HG03571 (cell line): ENCODE measurements around the gene CRBN.

Experiments used
- ATAC-seq: cut with Tn5 transposase; IDR thresholded peaks from one replicate; pipeline ENCODE4 v1.9.1; 2021; ENCODE audit not compliant: unreplicated experiment

CRBN gene

DNA sequence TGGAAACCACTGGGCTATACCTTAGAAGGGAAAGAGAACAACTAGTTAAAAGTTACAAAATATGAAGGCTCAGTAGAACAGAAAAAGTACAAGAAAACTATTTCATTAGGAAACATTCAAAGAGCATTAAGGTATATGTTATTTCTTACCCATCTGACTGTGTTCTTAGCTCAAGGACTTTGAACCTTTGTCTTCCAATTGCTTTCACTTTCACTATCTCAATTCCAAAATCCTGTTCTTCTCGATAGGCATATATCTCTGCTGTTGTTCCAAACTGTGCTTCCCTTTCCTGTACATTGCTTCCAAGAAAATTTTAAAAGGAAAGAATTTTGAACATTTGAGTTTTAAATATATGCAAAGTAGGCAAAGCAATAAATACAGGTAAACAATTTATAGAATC lies 6.9 kb downstream of the CRBN start:
- no peak for ATAC-seq

DNA sequence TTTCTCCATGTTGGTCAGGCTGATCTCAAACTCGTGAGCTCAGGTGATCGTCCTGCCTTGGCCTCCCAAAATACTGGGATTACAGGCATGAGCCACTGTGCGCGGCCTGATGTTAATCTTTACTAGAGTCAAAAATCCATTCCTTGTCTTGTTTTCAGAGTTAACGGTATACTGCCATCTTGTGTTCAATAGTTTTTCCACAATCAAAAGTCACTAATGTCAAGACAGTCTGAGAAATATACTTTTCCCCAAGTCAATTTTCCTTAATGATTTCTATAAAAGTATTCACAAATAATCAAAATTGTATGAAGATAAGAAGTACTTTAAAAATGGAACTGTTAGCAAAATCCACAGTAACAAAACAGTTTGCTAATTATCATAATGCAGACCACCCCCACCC lies 8.5 kb downstream of the CRBN start:
- ATAC-seq = peak; percentile 61

DNA sequence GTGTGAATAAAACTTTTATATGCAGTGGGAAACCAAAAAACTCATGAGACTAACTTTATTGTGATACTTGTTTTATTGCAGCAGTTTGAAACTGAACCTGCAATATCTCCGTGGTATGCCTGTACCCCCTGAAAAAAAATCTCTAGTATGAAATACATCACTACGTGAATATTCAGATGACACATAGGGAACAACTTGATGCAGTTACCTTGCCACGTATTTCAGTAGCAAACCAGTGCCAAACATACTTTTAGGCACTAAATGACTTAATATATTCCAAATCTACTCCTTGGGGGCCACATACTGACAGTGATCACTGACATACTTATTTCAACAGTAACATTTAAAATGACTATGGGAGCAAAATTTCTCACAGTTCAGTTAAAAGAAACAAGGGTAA lies 13.8 kb downstream of the CRBN start:
- ATAC-seq = no peak

DNA sequence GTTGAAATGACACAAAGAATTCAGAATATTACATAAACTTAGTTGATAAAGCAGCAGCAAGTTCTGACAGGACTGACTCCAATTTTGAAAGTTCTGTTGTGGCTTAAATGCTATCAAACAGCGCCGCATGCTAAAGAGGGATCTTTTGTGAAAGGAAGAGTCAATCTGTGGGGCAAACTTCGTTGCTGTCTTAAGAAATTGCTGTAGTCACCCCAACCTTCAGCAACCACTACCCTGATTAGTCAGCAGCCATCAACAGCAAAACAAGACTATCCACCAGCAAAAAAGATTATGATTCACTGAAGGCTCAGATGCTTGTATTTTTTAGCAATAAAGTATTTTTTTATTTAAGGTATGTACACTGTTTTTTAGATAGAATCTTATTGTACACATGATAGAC lies 14.2 kb downstream of the CRBN start:
- no peak for ATAC-seq

DNA sequence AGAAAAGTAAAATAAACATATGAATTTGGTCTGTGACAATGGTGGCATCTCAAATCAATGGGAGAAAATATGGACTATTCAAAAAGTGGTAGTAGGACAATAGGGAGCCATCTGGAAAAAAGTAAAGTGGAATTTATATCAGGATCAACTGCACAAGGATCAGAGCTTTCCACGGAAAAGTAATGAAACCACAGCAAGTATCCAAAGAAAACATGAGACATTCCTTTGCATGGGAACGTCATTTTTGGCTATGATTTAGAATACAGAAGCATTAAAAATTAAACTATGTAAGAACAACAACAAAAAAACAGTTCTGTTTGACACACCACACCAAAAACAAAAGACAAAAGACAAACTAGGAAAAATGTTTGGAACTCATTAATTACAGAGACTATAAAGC lies 18.7 kb downstream of the CRBN start:
- no peak for ATAC-seq

DNA sequence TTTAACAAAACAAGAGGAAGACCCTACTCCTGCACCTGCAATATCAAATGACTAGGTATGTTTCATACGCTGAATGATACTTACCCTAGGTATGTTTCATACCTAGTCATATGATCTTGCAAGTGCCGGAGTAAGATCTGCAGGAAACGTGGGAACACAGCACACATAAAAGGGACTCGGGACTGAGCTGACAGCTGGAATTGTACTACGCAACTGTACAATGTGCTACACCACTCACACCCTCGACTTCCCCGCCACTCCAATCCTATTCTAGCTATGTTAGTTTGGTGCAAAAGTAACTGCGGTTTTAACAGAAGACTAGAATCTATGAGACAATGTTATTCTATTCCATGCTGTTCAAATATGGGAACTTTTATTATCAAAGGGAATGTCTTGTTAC lies 22.0 kb downstream of the CRBN start:
- ATAC-seq = no peak

DNA sequence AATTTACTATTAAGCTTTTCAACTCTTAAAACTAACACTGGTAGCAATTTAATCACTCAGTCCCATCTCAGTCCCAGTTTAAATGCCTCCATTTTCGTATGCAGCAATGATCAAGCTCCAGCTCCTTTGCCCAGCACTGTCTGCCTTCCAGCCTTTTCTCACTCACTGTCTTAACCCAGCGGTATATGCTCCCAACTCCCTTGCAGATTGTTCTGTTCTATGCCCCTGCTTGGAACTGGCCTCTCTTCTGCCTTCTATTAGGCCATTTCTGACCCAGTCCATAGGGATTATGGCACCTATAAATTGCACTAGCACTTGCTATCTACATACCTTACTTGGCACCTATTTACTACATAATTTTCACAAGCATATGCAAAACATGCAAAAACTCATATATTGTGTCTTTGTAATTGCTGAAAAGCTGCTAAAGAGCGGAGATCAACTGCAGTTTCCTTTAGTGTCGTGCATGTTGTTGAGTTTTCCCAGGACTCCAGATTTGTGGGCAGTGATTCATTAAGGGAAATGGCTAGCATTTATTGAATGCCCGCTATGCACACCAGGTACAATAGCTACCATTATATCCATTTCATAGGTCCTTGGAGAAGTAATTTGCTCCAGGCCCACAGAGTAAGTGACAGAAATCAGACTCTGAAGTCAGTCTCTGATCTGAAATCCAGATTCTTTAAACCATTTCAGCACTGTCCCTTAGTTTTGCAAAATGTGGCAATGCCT lies 24.4 kb downstream of the CRBN start:
- no peak for ATAC-seq

DNA sequence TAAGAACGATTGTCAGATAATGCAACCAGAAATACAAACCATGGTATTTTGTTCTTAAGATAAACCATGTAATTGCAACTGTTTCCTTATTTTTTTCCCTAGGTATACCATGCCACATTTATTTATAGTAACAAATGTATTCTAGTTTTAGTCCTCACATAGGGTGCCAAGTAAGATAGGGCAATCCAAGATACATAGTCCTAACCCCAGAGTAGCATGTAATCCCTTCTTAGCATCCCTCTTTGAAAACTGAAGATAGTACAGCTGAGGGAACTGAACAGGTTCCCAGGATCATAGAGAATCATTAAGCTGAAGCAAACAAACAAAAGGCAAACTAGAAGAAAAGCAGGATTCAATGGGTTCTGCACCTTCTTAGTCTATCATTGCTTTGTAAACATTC lies 28.0 kb downstream of the CRBN start:
- ATAC-seq = no peak

DNA sequence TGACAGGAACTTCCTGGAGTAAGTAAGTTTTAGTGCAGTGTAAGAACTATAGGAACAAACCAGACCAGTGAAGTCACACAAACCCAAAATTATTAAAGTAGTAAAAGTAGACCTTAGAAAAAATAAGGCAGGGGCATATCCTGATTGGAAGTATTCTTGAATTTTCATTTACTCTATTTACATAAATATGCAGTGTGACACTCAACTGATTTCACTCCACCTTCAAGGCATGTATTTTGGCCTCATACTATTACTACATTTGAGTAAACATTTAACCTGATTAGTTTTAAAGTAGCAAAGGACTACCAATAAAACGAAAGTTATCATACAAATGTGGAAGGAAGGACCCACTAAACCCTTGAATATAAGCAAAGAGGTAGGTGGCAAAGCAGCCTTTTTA lies 29.9 kb downstream of the CRBN start:
- ATAC-seq = no peak

DNA sequence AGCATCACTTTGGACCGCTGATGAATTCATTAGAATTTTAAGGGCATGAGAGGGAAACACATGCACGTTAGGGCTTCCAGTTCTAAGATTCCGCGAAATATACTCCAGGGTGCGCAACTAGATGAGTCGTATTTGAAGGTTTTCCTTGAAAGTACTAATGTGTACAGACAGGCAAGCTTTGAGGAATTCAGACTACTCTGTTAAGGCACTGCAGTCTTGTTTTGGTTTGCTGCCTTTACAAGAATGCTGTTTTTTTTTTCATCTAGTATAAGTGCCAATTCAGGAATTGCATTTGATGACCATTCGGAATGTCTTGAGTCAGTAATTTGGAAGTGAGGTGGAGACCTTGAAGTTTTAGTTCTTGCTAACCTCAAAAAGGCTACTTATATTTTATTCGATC lies 33.7 kb downstream of the CRBN start:
- ATAC-seq = no peak

DNA sequence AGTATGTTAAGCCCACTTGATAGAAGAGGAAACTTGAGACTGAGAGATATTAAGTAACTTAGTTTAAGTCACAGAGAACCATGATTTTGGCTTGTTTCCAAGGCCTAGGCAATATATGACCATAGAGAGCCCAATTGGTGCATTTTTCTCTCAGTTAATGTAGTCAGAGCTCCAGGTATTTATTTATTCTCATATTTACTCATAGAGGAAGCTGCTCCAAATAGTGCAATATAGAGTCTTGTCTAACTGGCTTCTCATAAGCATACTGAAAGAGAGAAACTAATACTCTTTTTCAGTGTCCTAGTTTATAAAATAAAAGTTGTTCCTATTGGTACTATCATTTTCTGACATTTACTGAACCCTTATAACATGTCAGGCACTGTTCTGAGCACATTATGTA lies 37.6 kb downstream of the CRBN start:
- ATAC-seq = no peak

DNA sequence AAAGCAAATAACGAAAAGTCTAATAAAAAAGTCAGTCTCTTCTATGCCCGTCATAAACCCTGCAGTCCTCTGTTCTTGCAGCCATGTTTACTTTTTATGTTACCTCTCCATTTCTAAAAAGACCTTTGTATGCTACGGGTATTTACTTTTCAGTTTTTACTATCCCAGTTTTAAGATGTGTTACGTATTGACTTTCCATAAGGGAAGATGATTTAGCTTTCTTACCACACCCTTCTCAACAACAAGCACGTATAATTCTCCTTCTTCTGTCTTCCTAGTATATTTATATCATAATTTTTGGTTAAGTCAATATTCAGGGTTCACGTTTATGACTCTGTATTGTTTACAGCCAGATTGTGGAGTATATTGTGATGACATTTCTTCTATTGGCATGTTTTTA lies 42.0 kb downstream of the CRBN start:
- ATAC-seq = no peak

DNA sequence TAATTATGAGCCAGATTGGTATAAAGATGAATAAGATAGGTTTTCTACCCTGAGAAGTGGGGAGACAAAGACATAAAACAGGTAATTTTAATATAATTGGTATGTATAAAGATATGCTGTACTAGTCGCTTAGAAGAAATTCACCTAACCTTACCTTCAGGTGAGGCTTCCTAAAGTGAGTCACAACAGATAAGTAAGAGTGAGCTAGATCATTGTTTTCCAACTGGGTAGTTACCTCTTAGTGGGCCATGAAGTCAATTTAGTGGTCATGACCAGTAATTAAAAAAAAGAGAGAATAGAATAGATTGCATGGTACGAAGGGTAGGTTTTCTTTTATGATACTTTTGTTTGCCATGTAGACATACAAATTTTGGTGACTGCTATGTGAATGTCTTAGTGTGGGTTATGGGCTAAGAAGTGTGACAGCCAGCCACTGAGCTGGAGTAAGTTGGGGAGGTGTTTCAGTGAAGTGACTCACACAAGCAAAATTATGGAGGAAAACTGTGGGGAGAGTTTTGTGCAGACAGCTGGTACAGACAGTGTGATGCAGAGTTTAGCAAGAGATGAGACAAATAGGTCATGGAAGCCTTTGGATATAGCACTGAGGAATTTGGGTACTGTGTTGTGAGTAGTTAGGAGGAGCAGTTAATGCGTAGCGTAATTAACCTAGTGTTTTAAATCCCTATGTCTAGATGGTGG lies 44.6 kb downstream of the CRBN start:
- ATAC-seq = no peak

DNA sequence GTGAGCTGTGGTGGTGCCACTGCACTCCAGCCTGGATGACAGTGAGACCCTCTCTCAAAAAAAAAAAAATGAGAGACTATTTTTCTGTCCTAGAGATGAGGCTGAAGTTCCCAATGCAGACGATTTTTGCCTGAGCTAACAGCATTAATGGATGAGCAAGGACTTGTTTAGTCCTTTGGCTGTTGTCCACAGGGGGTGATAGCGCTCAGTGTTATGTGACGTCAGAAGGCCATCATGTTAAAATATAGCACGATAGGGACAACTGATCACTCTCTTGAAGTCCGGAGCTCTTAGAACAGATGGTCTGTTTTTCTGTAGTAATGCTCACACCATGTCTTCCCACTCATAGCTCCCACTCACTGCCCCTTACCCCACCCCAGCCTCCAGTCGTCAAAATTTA lies 46.0 kb downstream of the CRBN start:
- no peak for ATAC-seq

DNA sequence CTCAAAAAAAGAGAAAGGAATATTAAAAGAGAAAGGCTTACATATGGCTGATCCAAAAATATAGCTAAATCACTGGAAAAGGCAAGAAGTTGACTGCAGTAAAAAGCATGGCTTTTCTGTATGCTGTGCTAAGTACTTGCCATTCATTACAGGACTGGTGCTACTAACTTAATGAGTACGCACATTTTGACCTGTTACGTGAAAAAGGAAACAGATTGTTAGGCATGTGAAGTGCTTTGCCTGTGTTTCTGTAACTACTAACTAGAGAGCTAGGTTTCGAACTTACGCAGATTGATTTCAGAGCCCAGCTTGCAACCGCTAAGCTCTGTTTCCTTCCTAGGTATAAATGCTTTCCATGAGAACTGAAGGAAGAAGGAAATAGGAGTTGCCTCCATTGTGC lies 49.9 kb downstream of the CRBN start:
- ATAC-seq = no peak

DNA sequence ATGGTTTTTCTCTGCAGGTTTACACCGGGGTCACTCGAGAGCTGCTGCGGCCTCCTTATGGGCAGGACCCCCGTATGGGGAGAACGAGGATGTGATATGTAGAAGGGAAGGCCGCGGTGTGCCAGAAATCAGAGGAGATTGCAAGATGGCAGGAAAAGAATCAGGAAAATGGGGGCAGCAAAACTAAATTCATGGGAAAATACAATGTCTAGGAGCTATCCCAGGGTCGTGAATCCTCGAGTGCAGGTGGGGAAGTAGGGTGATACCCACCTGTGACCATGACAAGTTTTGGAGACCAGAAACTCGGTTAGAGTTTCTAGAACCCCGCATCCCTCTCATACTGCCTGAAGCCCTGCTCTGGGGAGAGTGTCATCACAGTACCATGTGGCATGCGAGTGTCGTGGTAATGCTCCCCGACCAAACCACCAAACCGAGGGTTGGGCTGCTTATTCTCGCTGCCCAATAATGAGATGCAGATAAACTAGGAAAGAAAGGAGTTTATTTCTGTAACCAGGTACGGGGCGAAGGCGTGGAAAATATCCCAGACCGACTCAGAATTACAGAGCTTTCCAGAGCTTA lies 52.0 kb downstream of the CRBN start:
- no peak for ATAC-seq

DNA sequence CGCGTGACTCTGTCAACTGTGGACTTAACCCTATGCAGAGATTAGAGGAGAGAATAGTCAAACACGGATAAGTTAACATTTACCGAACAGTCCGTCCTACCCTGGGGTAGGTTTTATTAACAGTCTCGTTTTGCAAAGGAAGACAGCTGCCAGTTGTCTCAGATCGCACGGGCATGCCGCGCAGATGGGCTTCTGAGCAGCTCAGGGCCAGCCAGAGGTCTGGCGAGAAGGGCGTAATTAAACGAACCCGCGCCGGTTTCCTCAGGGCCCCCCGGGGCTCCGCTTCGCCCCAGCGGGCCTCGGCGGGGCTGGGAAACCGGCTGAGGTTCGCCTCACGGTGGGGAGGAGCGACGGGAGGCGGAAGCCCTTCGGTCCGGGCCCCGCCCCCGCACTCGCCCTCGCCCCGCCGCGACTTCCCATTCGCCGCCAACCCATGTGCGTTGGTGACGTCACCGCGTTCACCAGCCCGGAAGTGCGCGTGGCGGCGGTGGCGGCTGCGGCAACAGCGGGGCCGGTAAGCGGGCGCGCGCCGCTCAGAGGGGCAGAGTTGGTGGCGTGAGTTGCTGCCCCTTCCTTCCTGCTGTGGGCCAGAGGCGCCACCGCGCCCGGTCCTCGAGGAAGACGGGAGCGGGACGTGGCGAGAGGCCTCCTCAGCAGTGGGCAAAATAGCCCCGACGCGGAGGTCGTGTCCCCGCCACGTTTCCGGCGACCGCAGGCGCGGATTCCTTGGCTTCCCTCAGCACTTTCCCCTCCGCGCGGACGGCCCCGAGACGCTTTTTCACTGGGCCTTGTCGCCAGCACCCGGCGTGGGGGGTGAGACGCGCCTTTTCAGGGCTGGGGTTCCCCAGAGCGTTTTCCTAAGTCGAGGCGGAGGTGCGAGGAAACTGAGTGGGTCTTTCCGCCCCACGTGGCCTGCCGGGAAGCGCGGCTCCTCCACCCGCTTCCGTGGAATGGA lies 52.7 kb downstream of the CRBN start, which contains the start of gene TRNT1:
Gene TRNT1, plus strand, starts transcription at position 464 of the 955 bp plus-strand sequence. CDS start 2,101 bp downstream, outside the sequence.
- peak; percentile 95 for ATAC-seq

DNA sequence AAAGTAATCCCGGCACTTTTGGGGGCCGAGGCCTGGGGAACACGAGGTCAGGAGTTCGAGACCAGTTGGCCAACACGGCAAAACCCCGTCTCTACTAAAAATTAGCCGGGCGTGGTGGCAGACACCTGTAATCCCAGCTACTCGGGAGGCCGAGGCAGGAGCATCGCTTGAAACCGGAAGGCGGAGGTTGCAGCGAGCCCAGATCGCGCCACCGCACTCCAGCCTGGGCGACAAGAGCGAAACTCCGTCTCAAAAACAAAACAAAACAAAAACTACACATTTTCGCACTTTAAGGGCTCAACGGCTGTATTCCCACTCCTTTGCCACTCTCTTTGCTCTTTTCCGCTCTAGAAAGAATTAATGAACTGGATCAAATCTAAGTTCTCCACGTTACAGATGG lies 53.5 kb downstream of the CRBN start:
- ATAC-seq = no peak

DNA sequence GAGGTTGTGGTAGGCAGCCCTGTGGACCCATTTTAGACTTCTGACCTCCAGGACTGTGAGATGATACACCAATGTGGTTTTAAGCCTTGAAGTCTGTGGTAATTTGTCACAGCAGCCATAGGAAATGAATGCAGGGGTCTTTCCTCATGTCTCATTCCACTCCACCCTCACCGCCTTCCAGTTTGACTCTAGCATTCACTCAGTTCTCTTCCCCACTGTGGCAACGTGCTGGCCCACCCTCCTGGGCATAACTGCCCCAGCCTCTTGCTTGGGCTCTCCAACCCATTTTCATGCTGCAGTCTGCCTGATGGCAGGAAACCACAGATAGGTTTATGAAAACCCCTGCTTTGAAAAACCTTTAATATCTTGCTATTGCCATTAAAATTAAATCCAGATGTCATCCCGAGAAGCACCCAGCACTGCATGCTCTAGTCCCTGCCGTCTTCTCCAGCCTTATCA lies 60.1 kb downstream of the CRBN start:
- no peak for ATAC-seq

DNA sequence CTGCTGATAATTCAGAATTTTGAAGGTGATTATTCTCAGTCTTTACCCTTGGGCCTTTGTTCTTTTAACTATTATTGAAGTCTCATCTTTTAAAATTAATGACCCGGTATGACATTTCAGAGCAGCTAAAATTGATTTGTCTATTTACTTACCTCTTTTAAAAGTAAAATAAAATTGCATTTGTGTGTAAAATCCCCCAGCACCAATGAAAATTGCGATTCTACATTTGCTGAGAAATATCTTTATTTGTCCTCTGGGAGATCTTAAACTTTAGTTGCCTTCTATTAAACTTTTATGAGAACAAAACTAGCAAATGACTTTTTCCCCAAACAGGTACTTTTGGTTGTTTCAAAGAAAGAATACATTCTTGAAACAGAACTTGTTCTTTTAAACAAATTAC lies 61.8 kb downstream of the CRBN start:
- ATAC-seq = no peak

DNA sequence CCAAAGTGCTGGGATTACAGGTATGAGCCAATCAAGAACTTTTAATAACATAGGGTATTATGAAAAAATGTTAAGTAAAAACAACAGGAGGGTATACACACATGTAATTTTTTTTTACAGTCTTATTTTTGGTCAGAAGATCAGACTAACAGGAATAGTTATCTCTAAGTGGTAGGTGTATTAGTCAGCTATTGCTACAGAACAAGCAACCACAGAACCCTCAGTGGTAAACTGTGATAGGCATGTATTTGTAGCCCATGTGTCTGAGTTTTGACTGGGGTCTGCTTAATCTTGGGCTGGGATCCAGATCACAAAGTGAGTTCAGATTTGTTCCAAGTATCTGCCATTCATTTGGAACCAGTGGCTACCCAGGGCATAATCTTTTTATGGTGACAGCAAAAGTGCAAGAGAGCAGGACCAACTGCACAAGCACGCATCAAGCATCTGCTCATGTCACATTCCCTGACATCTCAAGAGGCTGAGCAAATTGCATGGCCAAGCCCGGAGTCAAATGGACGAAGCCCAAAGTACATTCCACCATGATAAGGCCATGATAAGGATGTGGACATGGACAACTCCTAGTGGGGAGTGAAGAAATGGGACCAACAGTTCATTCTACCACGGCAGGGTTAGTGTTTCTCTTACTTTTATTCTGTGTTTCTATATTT lies 66.3 kb downstream of the CRBN start:
- no peak for ATAC-seq
